ENCODE measurements around the gene SPECC1L.

Gene SPECC1L

DNA sequence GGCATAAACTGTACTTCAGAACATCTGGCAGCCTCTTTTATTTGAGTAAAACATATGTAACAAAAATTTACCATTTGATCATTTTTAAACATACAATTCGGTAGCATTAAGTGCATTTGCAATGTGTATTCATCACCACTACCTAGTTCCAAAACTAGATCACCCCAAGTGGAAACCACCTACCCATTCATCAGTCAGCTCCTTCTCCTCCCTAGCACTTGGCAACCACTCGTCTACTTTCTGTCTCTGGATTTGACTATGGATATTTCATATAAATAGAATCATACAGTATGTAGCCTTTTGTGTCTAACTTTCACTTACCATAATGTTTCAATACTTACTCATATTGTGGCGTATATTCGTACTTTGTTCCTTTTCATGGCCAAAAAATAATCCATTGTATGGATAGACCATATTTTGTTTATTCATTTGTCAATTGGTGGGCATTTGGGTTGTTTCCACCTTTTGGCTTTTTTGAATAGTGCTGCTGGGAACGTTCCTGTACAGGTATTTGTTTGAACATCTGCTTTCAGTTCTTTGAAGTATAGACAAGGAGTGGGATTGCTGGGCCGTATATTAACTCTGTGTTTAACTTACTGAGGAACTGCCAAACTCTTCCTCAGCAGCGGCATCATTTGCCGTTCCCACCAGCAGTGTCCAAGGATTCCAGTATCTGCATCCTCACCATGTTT lies 129.5 kb downstream of the SPECC1L start:
- no peak for DNase-seq (ENCODE audit: low spot score)

DNA sequence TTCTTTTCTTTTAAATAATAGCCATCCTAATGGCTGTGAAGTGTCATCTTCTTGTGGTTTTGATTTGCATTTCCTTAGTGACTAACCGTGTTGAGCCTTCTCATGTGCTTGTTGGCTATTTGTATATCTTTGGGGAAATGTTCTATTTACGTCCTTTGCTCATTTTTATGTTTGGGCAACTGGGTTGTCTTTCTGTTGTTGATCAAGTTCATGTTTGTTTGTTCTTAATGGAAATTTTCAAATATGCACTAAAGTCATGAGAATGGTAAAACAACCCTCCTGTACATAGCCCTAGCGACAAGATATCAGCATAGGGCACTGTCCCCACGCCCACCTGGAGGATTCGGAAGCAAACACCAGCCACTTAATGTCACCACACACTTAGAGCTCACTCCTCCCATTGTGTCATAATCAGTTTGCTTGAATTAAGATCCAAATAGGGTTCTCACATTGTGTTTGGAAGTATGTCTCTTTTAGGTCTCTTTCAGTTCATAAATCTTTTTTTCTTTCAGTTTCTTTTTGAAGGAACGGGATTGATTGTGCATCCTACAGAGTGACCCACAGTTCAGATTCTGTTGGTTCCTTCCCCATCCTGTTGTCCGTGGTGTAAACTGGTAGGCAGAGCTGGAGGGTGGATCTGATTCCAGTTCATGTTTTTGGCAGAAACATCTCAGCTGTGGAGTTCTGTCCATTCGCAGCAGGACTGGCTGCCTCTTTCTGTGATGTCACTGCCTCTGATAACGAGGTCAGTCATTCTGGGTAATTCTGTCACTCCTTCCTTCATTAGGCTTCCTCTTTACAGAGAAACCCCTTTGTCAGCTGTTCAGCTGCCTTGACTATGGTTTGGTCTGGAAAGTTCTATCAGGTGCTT lies 130.3 kb downstream of the SPECC1L start:
- peak; percentile 38 for DNase-seq (ENCODE audit: low spot score)

DNA sequence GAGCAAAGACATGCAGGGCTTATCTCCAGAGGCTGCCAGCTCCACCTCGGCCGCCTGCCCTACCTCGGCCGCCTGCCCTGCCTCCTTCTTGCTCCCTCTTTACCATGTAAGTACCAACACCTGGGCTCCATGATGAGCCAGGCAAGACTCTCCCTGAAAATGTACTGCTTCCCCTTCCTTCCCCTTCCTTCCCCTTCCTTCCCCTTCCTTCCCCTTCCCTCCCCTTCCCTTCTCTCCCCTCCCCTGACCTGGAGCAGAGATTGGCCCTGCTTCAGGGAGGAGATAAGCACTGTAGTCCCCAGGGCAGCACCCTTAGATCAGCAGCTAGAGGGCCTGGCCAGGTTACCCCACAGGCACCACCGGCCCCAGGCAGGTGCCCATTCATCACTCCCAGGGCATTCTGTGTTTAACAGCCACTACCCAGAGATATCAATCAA lies 131.3 kb downstream of the SPECC1L start:
- DNase-seq (ENCODE audit: low spot score) = no peak

DNA sequence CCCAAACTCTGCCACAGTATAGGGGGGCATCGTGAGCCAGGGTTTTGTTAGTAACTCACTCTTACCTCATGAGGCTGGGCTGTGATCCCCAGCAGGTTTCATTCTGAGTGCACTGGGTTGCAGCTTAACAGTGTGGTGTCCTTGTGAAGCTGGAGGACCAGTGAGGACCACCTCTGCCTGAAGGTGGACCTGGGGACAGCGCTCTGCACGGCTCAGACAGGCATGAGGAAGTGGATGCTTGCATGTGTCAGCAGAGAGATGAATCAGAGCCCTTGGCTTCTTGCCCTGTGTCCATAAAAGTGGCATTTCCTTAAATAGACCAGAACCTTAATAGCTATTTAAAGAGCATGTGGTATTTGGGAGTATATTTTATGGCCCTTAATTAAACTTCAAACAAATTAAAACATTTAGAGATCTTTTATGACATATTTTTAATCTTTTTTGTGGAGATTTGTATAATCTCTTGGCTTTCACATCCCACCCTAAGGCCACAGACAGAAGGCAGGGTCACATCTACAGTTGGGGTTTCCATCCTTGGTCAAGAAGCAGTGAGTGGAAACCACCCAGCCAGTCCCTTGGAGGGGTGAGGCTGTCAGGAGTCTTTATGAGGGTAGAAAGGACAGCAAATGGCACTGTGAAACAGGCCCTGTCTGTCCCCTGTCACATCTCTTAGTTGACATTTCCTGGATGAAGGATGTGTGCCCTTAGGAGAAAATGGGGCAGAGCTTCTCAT lies 132.0 kb downstream of the SPECC1L start:
- DNase-seq (ENCODE audit: low spot score) = peak; percentile 94

DNA sequence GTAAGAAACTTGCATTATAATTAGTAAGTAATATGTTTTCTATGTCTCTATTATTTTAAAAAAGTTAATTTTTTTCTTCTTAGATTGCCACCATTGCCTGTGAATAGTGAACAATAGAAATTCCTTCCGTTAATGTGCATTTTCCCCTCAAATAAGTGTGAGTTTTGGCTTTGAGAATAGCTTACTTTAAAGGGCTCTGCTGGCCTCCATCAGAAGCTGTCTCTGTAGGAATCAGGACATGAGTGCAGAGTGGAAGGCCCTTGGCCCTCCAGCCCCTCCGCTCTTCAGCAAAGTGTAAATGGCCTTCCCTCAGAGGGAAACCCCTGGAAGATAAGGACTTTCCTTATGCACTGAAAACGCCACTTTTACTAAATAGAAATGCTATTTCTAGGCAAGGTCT lies 132.7 kb downstream of the SPECC1L start:
- DNase-seq (ENCODE audit: low spot score) = no peak

DNA sequence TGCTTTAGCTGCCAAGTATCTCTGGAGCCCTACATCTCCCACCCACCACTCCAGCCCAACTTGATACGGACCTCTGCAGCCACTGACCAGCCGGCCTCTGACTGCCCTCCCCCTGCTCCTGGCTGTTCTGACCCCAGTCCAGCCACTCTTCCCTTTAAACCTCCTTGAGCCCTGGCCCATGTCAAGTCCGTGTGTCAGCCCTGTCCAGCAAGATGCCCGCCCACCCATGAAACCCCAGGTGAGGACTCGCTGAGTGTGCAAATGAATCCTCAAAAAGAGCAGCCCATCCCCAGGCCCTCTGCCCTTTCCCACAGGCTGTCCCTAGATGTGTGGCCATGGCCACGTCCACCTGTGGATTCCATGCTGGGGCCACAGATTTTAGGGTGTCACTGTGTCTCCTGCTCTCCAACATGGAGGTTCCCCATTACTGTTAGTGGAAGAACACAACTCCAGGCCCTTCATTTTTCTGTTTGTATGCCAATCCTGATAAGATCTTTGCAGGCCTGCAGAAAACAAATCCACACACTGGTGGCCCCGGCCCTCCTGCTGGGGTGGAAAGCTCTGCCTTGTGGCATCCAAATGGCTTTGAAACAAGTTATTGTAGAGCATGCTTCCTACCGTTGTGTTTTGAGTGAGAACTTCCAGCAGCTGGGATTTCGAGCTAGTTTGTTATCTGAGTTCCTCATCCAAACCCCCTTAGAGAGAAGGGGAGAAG lies 134.1 kb downstream of the SPECC1L start:
- no peak for DNase-seq (ENCODE audit: low spot score)

DNA sequence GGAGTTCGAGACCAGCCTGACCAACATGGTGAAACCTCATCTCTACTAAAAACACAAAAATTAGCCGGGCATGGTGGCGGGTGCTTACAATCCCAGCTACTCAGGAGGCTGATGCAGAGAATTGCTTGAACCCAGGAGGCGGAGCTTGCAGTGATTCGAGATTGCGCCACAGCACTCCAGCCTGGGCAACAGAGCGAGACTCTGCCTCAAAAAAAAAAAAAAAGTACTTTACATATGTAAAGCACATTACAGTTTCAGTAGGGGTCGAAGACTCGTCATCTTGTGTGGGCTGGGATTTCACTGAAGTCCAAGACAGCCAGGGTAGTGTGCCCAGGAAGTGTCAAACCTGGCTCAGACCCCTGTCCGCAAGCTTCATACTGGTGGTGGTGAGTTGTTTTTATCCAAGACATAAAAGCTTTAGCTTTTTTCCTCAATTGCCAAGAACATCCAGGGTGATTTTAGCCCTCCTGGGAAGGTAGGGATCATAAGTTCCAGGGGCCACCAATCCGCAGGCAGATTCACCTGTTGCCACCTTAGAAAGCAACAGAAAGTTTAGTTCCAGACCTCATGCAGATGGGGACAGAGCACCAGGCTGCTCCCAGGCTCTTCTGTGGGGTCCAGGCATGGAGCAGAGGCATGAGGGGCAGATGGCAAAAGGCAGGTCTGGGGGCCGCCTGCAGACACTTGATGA lies 135.1 kb downstream of the SPECC1L start:
- no peak for DNase-seq (ENCODE audit: low spot score)

DNA sequence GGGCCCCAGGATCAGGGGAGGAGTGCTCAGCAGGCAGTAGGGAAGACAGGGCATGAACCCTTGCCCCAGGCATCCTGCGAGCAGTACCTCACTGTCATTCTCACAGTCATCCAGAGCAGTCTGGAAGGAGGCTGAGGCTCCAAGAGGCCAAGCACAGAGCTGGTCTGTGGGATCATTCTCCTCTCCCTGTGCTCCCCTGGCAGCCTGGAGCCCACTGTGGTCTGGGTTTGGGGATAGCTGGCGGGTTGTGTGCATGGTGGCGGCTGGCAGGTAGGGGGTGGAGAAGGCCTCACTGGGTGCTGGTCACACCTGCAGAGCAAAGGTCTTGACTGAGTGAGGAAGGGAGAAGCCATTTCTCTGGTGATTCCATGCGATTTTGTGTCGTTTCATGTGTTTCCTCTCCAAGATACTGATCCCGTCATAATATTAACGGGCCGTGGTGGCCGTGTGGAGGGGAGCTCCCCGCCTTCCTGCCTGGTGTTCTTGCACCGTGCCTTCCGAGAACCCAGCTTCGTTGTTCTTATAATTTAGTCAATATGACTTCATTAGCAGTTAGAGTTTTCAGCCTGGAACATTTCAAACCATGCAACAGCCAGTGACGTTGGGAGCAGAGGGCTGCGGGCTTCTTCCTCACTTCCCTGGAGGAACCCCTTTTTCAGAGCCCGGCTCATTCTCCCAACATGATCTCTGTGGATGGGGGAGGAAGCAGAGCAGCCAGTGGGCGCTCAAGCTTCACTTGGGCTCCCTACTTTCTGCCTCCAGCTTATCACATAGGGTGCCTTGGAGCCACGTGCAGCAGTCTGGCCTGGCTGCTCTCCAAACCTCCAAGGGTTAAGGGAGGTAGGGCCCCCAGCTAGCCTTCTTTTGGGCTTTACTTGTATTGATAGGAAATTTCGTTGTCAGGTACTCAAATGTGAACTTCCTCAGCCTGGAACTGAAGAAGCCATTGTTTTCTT lies 136.0 kb downstream of the SPECC1L start:
- no peak for DNase-seq (ENCODE audit: low spot score)

DNA sequence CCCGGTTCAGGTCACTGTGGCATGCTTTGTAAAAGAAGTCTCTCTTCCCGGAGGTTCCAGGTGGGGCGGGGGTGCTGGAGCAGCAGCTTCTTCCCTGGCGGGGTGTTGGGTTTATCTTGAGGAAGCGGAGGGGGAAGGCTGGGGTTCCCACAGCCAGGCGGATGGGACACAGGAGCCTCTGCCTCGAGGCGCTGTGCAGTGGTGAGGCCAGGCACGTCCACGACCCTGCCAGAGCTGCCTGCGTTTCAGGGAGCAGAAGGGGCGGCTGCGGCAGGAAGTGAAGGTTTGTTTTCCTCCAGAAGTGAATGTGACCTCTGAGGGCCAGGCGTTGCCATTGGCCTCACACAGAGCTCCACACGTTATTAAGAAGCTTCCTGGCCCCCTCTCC lies 136.6 kb downstream of the SPECC1L start:
- no peak for DNase-seq (ENCODE audit: low spot score)

DNA sequence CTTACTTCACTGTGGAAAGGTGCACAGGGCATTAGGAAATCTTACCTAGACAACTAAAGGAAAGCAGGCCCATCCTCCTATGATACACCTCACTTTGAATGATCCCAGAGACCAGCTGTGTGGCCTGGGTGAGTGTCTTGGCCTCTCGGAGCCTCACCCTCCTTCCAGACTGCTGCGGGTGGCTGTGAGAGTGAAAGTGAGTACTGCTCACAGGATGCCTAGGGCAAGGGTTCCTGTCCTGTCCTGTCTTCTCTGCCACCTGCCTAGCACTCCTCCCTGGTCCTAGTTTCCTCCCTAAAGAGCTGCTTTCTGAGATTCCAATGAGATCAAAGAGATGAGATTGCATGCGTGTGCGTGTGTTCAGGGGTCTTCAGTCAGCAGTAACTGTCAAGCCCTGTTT lies 137.3 kb downstream of the SPECC1L start:
- no peak for DNase-seq (ENCODE audit: low spot score)

DNA sequence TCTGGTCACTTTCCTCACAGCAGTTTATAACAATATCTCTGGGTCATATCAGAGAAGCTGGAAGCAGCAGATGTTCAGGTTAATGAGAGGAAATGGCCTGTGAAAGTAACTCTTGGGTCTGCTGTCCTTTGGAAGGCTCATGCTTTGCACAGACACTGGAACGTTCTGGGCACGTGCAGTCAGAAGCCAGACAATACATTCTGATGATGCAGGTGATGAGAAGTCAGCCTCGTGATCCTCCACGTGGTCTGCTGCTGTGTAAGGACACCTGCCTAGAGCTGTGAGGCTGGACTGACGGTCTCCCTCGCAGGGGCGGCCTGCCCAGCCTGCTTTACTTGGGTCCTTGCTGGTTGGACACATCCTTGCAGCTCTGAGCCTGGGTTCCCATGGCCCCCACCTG lies 138.0 kb downstream of the SPECC1L start:
- no peak for DNase-seq (ENCODE audit: low spot score)

DNA sequence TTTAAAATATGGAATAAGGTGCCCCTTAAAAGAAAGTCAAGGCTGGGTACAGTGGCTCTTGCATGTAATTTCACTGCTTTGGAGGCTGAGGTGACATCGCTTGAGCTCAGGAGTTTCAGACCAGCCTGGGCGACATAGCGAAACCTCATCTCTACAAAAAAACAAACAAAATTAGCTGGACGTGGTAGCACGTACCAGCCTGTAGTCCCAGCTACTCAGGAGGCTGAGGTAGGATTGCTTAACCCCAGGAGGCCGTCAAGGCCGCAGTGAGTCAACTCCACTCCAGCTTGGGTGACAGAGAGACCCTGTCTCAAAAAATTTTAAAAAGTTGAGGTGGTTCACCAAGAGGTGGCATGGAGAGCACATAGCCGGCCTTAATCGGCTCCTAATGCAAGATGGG lies 139.1 kb downstream of the SPECC1L start:
- no peak for DNase-seq (ENCODE audit: low spot score)

DNA sequence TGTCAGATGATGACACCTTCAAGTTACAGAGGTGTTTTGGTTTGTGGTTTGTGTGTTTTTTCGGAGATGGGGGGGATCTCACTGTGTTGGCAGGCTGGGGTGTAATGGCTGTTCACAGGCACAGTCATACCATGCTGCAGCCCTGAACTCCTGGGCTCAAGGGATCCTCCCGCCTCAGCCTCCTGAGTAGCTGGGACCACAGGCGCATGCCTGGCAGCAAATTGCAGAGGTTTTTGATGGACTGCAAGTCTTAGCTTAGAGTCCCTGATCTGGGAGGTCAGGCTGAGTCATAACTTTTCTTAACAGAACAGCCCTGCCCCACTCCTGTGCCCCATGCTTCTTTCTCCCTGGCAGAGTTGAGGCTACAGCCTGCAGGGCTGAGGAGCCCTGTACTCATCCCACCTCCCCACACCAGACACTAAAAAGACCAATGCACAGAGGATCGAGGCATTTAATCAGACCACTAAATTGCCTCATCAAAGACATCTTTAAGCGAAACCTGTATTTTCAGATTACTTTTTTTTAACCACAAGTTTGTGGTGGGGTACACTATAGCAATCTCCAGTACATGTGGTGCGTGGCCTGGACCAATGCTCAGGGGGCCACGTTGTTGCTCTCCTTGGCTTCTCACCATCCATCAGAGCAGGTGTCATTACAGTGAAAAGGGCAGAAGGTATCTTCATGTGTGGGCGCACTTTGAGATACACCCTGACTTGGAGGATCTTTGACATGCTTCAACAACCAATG lies 139.7 kb downstream of the SPECC1L start:
- DNase-seq (ENCODE audit: low spot score) = peak; percentile 33

DNA sequence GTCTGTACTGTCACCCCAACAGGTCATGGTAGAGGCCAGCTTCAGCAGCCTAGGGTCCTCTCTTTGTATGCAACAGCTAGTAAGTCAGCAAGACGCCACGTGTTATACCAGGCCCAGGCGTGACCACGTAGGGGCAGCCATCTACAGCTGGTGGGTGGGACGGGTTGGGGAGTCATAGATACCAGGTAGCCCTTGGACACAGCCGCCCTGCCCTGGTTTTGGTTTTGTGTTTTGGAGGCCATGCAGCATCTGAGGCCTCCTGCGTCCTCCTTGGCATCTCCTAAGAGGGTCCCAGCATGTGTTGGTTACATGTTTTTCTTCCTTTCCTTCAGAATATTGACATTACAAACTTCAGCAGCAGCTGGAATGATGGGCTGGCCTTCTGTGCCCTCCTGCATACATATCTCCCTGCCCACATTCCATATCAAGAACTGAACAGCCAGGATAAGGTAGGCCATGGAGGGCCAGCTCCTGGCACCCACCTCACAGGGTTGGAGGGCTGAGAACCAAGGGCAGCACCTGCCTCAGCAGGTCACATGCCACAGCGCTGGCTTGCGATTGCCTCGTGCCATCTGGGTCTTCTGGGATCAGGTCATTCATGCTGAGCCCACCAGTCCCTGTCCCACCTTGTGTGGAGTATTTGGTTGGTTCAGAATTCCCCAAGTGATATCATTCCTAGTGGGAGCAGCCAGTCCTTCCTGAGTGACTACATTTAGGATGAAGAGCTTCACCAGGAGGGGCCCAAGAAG lies 140.8 kb downstream of the SPECC1L start:
- DNase-seq (ENCODE audit: low spot score) = no peak

DNA sequence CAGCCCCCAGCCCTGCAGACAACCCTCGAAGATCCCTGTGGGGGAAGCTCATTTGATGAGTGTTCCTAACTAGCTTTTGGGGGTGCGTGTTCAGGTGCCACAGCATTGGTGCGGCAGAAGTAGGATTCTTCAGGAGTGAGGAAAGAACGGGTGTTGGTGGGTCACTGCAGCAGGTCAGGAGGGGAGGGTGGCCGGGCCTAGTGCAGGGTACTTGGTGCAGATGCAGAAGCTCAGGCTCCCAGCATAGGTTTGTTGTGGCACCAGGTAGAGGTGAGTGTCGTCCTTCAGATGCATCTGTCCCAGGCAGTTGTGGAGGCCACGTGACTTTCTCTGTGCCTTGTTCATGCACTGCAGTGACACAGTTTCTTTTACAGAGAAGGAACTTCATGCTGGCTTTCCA lies 141.6 kb downstream of the SPECC1L start:
- DNase-seq (ENCODE audit: low spot score) = no peak

DNA sequence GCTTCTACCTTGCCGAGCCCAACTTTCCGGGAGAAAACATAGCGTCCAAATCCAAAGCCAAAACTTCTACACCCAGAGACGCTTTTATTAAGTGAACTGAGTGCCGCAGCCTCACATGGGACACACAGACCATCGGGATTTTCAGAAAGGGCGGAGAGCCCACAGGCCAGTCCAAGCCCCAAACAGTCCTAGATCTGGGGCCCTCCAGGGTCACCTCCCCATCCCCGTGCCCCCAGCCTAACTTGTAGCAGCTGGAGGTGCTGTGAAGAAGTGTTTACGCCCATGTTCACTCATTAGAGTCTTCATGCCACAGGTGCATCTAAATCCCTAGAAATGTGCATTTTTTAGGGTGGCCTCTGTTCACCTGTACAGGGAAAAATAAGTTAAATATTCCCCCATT lies 142.6 kb downstream of the SPECC1L start:
- no peak for DNase-seq (ENCODE audit: low spot score)

DNA sequence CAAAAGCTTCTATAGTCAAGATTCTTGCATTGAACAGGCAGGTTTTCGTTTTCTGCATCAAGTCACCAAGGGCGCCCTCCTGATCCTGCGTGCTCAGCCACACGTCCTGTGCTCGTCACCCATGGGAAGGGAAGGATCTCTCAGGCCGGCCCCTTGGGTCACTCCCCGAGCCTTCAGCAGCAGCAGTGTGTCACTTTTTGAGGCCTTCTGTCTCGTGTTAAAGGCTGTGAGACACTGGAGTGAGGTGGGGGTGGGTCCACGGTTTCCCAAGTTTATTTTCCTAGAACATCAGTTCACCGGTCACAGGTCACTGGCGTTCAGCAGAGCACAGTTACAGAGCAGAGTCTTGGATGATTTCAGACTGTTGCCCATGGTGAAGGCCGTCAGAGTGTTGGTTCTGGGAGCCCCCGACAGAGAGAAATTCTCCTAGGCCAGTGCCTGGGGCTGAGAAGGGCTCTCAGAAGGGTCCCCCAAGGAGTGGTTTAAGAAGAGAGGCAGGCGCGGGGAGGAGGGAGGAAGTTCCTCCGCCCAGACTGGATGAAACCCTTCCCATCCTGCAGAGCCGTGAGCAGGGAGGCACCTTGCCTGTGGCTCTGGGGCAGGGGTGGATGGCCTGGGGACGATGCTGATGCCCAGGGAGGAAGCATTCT lies 143.2 kb downstream of the SPECC1L start:
- DNase-seq (ENCODE audit: low spot score) = no peak

DNA sequence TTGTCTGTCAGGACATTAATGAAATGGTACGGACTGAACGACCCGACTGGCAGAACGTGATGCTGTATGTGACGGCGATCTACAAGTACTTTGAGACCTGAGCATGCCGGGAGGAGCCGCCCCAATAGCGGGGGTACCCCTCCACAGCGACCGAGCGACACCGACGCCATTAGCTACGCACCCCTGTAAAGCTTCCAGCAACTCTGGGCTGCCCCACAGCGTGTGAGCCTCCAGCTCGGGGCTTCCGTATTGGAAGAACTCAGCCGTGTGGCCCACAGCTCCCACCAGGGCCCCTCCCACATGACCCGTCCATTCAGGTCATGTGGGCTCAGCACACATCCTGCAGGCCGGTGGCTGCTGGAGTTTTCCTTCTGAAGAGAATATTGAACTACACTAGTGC lies 143.9 kb downstream of the SPECC1L start:
- no peak for DNase-seq (ENCODE audit: low spot score)
